ENCODE results near the gene DTNB.

DNA sequence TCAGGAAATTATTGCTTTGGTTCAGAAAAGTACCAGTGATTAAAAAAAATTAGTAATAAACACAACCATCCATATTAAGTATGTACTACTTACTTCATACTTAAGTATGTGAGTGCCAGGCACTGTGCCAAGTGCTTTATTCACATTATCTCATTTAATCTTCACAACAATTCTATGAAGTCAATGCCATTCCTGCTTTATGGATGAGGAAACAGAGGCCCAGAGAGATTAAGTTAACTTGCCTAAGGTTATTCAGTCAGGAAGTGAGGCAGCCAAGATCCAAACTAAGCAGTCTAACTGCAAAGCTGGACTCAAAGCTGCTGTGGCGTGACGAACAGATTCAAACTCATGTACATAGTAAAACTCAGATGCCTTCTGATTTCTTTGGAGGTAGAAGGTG, 22.3 kb downstream of the DTNB start:
- no peak for TF ChIP-seq GATA2 (IDR thresholded peaks at IDR 0.05; ENCODE audit: low read depth, low read length)
- TF ChIP-seq GATA3 (IDR thresholded peaks at IDR 0.05; ENCODE audit: low read depth, low read length), result no peak
